ENCODE data around the gene ZBED4.

GRCh38 chr22:49884503-49885260, 31.0 kb downstream of the ZBED4 start:
- TF ChIP-seq JUN (CRISPR knock-in tag; IDR thresholded peaks at IDR 0.05) (no peak), CTCF (IDR thresholded peaks at IDR 0.05) (no peak), ZNF121 (CRISPR knock-in tag; IDR thresholded peaks at IDR 0.05) (no peak), ZNF263 (CRISPR knock-in tag; IDR thresholded peaks at IDR 0.05; ENCODE audit: low read depth) (no peak), OVOL2 (CRISPR knock-in tag; IDR thresholded peaks at IDR 0.05; ENCODE audit: borderline replicate concordance) (no peak)
